Chondrocyte (in vitro differentiated cells): ENCODE results near the gene SAMSN1. TPM values are rescaled to one million over a fixed set of nuclear protein-coding genes. Genes with fewer than 3 reads are reported as not detected.

Experiments used
- DNase-seq: peaks from one replicate; pipeline ENCODE4 v3.0.0; 2021; ENCODE audit warnings: mixed read lengths, low spot score
- H3K27ac Mint-ChIP-seq: one replicate; pipeline ENCODE4 v1.8.0; 2021; ENCODE audit warnings: mild to moderate bottlenecking, moderate library complexity, mixed read lengths; ENCODE audit not compliant: unreplicated experiment
- H3K27me3 Mint-ChIP-seq: 2 replicates; pipeline ENCODE4 v1.8.0; 2021; ENCODE audit warnings: low read depth, mixed read lengths
- H3K36me3 Mint-ChIP-seq: 2 replicates; pipeline ENCODE4 v1.8.0; 2021; ENCODE audit warnings: low read depth, mixed read lengths
- H3K4me1 Mint-ChIP-seq: 2 replicates; pipeline ENCODE4 v1.8.0; 2021; ENCODE audit warnings: low read depth, mild to moderate bottlenecking, mixed read lengths
- H3K4me3 Mint-ChIP-seq: one replicate; pipeline ENCODE4 v1.8.0; 2021; ENCODE audit warnings: mild to moderate bottlenecking, moderate library complexity, mixed read lengths; ENCODE audit not compliant: unreplicated experiment
- H3K9me3 Mint-ChIP-seq: 2 replicates; pipeline ENCODE4 v1.8.0; 2021; ENCODE audit warnings: low read depth, mixed read lengths
- CTCF ChIP-seq: fragments of 200-600 bp; sonication (generic); IDR thresholded peaks from 2 replicates; pipeline ENCODE4 v1.5.0; 2021; ENCODE audit warnings: antibody characterized with exemption, mild to moderate bottlenecking, moderate library complexity
- total RNA-seq: library from RNA; stranded (reverse); gene quantifications from 3 replicates; pipeline ENCODE4 v1.2.1, GENCODE V29; 2021

The SAMSN1 gene
- total RNA-seq, 1 donor from 2014 or later = not detected

- no peaks in the 10 kb centered on the region for H3K36me3 Mint-ChIP-seq
- H3K27ac Mint-ChIP-seq = no peak overlapping the region
- no peak for TF ChIP-seq CTCF
- no peak overlapping the region for H3K4me3 Mint-ChIP-seq
- no peak for DNase-seq
- H3K27me3 Mint-ChIP-seq = no peaks in the 10 kb centered on the region
- peaks cover 8% of the 10 kb centered on the region for H3K9me3 Mint-ChIP-seq
- H3K4me1 Mint-ChIP-seq = no peaks in the 10 kb centered on the region
Observed at GRCh38 chr21:14584357-14585095, 38.4 kb upstream of the SAMSN1 start.

- Mint-ChIP-seq H3K27me3 (no peaks in the 10 kb centered on the region), H3K4me1 (no peaks in the 10 kb centered on the region), H3K27ac (no peak overlapping the region), H3K4me3 (no peak overlapping the region), H3K36me3 (no peaks in the 10 kb centered on the region), H3K9me3 (peaks cover 8% of the 10 kb centered on the region)
- no peak for TF ChIP-seq CTCF
- DNase-seq = no peak
Observed at GRCh38 chr21:14583629-14584255, 37.6 kb upstream of the SAMSN1 start.

- Mint-ChIP-seq H3K9me3 (peaks cover 4% of the 10 kb centered on the region), H3K27me3 (no peaks in the 10 kb centered on the region), H3K4me3 (no peak overlapping the region), H3K27ac (no peak overlapping the region), H3K4me1 (no peaks in the 10 kb centered on the region), H3K36me3 (no peaks in the 10 kb centered on the region)
- no peak for DNase-seq
- no peak for TF ChIP-seq CTCF
Observed at GRCh38 chr21:14582934-14583628, 37.0 kb upstream of the SAMSN1 start.

GRCh38 chr21:14581902-14582457, 35.9 kb upstream of the SAMSN1 start:
- Mint-ChIP-seq H3K27me3 (no peaks in the 10 kb centered on the region), H3K4me3 (no peak overlapping the region), H3K4me1 (no peaks in the 10 kb centered on the region)

More at GRCh38 chr21:14581902-14582457, 35.9 kb upstream of the SAMSN1 start:
- TF ChIP-seq CTCF = no peak
- Mint-ChIP-seq H3K36me3 (no peaks in the 10 kb centered on the region), H3K27ac (no peak overlapping the region), H3K9me3 (peaks cover 8% of the 10 kb centered on the region)
- DNase-seq = no peak
